Measurements from ENCODE around the gene FKRP.
"Not testable (repeated sequence)": the region's sequence is repeated elsewhere in the genome, so short reads cannot be mapped to it uniquely, and the experiment has no call there.

FKRP gene, protein sequence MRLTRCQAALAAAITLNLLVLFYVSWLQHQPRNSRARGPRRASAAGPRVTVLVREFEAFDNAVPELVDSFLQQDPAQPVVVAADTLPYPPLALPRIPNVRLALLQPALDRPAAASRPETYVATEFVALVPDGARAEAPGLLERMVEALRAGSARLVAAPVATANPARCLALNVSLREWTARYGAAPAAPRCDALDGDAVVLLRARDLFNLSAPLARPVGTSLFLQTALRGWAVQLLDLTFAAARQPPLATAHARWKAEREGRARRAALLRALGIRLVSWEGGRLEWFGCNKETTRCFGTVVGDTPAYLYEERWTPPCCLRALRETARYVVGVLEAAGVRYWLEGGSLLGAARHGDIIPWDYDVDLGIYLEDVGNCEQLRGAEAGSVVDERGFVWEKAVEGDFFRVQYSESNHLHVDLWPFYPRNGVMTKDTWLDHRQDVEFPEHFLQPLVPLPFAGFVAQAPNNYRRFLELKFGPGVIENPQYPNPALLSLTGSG

DNA sequence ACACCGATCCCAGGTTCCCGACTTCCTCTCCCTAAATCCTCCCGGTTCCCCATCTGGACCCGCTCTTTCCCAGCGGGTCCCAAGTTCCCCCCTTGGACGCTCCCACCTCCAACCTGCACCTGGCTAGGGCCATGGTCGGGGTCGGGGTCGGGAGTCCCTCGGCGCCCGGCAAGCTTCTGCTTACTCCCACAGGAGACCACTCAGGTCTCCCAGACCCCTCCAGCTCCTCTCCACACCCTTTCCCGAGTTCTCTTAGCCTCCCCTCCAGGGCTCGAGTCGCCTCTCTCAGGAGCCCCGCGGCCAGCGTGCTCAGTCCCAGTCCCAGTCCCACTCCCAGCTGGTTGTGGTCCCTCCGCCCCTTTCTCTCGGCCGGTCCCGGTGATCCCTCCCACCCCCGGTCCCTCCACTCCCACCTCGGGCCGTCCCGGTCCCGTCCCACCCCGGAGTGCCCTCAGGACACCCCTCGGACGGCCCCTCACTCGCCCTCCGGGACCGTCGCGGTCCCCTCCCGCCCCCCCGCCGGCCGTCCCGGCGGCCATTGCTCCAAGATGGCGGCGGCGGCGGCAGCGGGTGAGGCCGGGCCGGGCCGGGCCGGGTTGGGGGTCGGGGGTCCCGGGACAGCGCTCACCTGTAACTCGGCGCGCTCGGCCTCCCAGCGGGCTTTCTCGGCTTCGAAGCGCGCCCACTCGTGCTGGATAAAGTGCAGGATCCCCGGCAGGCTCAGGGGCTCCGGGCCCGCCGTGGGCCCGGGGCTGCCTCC is at the start of gene FKRP:
Gene FKRP (plus strand): TSS at position 537 of the 760 bp plus-strand sequence. CDS start 9,394 bp downstream, outside the sequence.
- peak; percentile 60 for DNase-seq

DNA sequence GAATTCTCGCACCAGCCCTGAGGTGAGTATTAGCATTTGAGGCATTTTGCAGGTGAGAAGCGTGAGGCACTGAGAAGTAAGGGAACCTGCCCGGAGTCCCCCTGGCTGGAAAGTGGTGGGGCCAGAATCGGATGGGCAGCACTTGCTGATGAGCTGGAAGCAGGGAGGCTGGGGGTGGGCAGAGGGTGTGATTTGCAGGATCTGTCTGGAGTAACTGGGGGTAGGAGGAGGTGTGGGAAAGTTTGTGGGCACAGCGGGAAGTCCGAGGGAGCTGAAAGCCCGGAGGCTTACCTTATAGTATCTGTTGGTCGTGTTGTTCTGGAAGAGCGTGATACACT is 49.0 kb upstream of the FKRP start:
- no peak for DNase-seq

DNA sequence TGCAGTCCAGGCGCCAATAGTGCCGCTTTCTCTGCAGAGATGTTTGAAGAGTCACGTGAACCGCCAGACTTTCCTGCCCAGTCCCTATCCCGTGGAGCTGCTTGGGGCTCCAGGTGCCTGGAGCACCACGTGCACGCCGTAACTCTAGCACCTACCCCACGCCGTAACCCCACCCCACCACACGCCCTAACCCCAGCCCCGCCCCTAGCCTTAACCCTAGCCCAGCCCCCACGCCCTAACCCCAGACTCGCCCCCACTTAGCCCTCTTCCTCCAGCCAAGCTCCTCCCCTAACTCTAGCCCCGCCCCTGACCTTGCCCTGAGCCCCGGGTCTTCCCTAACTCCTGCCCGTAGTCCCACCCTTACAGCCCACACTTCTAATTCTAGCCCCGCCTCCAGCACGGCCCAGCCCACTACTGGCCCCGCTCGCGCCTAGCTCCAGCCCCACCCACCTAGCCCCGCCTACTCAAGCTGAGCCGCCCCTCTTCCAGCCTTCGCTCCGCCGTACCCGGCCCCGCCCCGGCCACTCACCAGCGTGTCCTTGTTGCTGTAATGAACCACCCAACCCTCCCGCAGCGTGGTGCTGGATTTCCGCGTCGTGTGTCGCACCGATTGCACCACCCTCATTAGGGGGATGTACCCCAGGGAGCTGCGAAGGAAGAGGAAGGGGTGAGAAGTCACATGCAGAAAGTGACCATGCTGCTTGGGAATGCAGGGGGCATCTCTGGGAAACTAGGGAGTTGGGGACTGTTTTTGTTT is 48.5 kb upstream of the FKRP start:
- DNase-seq: peak; percentile 56

GRCh38 chr19:46698395-46699321 is 47.2 kb upstream of the FKRP start:
- DNase-seq: no peak

- no peak for DNase-seq
These were observed 45.2 kb upstream of the FKRP start for GRCh38 chr19:46700704-46701103.

DNA sequence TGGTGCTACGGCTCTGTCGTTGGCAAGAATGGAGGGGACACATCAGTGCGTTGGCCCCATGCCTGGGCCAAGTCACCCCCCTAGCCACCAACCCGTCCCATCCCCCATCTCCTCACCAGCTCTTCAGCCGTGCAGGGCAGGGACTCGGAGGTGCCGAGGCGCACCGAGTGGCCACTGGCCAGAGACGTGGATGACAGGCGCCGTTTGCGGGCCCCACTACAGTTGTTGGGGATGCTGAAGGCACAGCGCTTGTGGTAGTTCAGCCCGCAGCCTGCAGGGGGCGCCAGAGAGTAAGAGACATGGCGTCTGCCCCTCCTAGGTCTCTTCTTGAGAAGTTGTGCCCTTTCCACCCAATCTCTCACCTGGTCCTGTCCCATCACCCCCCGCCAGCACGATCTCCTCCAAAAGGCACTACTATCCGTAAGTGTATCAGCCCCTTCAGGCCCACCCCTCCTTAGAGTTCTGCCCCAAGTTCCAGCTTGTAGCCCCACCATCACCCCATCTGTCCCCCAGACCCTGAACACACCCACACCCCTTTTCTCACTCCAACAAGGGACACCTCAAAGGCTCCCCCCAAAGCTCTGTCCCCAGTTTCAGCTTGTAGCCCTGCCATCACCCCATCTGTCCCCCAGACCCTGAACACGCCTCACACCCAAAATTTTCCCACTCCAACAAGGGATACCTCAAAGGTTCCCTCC is 41.3 kb upstream of the FKRP start:
- peak; percentile 99 for DNase-seq

DNA sequence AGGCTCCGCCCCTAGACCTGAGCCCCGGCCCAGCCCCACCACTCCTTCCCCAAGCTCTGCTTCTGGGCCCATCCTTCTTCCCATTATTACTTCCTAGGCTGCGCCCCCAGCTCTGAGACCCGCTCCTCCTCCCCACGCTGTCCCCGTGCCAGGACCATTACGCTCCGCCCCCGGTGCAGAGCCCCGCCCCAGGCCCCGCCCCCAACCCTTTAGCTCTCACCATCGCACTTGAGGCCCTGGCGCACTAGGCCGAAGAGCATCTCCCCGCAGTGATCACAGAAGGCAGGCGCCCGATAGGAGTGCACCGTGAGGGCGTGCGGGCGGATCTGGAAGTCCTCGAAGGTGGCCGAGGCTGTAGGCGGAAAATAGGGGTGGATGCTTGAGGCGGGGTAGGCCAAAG is 35.2 kb upstream of the FKRP start:
- DNase-seq: no peak

GRCh38 chr19:46712768-46713338 is 33.0 kb upstream of the FKRP start:
- not testable (repeated sequence) for DNase-seq

- DNase-seq: peak; percentile 75
These were observed 31.9 kb upstream of the FKRP start for GRCh38 chr19:46713781-46714443.

DNA sequence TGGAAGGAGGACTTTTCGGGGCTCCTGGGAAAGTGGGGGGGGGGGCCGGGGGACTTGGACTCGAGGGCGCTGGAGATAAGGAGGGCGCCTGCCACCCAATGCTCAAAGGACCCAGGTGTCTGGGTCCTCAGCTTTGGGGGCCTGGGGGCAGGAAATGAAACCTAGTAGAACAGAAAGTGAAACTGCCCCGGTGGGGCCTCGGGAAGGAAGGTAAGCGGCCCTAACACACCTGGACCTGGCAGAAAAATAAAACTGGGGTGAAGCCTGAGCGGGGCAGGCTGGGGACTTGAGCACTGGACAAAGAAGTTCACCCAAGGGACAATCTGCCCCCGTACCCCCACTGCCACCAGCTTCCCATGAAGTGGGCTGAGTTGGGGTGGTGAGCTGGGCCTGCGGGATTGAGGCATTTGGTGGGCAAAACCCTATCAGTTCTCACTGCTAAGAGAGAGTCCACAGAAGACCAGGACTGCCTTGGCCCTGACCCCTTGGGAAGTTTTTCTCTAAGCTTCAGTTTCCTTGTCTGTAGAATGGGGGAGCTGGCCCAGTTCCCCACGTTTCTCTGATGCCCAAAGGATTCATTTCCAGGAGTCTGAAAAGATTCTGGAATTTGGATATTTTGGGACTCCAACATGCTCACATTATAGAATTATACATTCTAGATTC is 31.3 kb upstream of the FKRP start:
- DNase-seq: peak; percentile 68

- DNase-seq: peak; percentile 36
These were observed 30.3 kb upstream of the FKRP start for GRCh38 chr19:46715620-46715974.

GRCh38 chr19:46715975-46716671 is 29.7 kb upstream of the FKRP start:
- peak; percentile 51 for DNase-seq

GRCh38 chr19:46716672-46717033 is 29.2 kb upstream of the FKRP start:
- no peak for DNase-seq

DNA sequence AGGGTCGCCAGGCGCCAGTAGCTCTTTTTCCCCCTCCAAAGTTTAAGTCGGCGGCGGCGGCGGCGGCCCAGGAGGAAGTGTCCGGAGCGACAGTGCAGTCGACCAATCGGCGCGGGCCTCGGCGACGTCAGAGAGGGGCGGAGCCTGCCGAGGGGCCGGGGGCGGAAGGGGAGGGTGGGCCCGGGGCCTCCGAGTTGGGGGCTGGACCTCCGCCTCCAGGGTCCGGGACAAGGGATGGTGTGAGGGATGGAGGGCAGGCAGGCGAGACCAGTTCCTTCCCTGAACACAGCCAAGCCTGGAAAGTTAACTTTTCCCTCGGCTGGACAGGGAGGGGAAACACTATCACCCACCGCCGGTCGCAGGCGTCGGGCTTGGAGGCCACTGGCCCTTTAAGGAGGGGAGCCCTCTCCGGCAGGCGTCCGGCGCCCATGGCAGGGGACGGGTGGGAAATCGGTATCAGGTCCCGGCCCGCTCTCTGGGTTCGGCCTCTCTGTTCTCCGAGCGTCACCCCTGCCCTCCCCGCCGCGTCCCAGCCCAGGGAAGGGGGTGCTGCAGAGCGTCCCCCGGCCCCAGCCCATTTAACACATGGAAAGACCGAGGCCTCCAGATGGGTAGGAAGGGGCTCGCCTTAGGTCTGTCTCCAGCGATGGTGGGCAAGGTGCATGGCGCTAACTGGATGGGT is 28.7 kb upstream of the FKRP start, which contains the start of gene PRKD2:
Gene PRKD2 (minus strand): TSS at position 81 of the 682 bp plus-strand sequence. CDS start 744 bp downstream, outside the sequence.
- DNase-seq: peak; percentile 97

DNA sequence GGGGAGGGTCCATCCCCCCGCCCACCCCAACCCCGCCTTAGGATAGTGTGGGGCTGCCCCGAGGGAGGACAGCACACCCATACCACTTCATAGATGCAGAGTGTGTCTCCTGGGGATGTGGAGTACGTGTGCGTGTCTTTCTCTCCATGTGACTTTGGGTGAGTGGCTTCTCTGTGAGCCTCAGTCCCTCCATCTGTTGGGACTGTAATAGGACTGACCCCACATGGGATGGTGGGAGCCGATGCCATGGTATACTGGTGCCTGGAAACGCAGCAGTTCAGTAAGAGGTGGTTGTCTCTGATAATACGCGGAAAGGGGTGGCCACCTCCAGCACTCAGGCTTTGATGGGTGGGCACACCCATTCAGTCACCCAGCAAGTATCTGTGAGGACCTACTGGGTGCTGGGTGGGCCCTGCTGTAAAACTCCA is 28.1 kb upstream of the FKRP start:
- peak; percentile 41 for DNase-seq

GRCh38 chr19:46718157-46718933 is 27.5 kb upstream of the FKRP start:
- peak; percentile 71 for DNase-seq

DNA sequence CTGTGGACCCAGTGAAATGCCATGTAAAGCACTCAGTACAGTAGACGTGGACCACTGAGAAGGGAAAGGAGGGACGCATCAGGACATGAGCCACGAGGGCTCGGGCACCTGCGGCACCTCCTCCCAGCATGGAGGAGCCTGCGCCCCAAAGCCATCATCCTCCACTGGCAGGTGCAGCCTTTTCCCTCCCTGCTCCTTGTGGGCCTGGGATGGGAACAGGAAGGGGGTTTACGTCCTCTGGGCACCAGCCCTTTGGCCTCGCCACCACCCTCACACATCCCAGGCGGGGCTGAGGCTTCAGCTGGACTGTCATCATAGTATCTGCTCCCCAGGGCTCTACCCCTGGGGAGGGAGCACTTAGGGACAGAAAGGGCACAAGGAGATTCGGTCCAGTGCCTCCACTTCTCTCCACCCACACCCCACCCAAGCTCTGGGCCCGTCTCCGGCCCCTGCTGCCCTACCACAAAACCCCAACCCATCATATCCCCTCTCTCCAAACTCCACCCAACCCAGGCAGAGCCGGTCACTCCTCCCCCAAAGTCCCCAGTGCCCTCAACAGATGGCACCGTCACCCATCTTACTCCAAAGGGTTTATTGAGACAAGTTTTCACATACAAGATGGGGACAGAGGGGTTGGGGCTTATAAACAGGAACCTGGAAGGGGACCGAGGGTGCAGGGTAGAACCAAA is 26.8 kb upstream of the FKRP start:
- no peak for DNase-seq
